ENCODE measurements around the gene MCRIP1. TPM values are rescaled to one million over a fixed set of nuclear protein-coding genes. Genes with fewer than 3 reads are reported as not detected.

The MCRIP1 gene
- total and polyA plus RNA-seq, 2 of the 13 experiments (the other 11 are each of a cell fraction or from before 2014, with no cell fraction given): 79.7 to 84.9 TPM

GRCh38 chr17:81840826-81841778 lies 8.0 kb upstream of the MCRIP1 start (continued):
- TF ChIP-seq, protein P1, sequence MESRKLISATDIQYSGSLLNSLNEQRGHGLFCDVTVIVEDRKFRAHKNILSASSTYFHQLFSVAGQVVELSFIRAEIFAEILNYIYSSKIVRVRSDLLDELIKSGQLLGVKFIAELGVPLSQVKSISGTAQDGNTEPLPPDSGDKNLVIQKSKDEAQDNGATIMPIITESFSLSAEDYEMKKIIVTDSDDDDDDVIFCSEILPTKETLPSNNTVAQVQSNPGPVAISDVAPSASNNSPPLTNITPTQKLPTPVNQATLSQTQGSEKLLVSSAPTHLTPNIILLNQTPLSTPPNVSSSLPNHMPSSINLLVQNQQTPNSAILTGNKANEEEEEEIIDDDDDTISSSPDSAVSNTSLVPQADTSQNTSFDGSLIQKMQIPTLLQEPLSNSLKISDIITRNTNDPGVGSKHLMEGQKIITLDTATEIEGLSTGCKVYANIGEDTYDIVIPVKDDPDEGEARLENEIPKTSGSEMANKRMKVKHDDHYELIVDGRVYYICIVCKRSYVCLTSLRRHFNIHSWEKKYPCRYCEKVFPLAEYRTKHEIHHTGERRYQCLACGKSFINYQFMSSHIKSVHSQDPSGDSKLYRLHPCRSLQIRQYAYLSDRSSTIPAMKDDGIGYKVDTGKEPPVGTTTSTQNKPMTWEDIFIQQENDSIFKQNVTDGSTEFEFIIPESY (CRISPR knock-in tag; IDR thresholded peaks at IDR 0.05): peak; percentile 89; the same call in 1 of the 2 replicates
- TF ChIP-seq ZNF337 (CRISPR knock-in tag; IDR thresholded peaks at IDR 0.05; ENCODE audit: borderline replicate concordance, low read depth) (no peak), ZNF44 (CRISPR knock-in tag; IDR thresholded peaks at IDR 0.05) (no peak), HNRNPH1 (optimal IDR thresholded peaks at IDR 0.05; ENCODE audit: low read depth, low read length) (no peak), ZSCAN9 (CRISPR knock-in tag; IDR thresholded peaks at IDR 0.05; ENCODE audit: borderline replicate concordance) (no peak), HNRNPK (IDR thresholded peaks at IDR 0.05; ENCODE audit: low read depth, low read length, poor library complexity, severe bottlenecking) (no peak), MTA3 (CRISPR knock-in tag; IDR thresholded peaks at IDR 0.05) (no peak), HDAC1 (CRISPR knock-in tag; IDR thresholded peaks at IDR 0.05) (0 out of 2 replicates have a peak, but pooled peaks have one; percentile 14), HOXD1 (CRISPR knock-in tag; IDR thresholded peaks at IDR 0.05) (no peak), KIAA2018 (CRISPR knock-in tag; IDR thresholded peaks at IDR 0.05; ENCODE audit: borderline replicate concordance) (no peak), HMGXB4 (CRISPR knock-in tag; IDR thresholded peaks at IDR 0.05; ENCODE audit: borderline replicate concordance in 1 of 2, low read depth in 1 of 2) (no peak; a peak in 1 of 4 replicates)
- TF ChIP-seq, protein P2, sequence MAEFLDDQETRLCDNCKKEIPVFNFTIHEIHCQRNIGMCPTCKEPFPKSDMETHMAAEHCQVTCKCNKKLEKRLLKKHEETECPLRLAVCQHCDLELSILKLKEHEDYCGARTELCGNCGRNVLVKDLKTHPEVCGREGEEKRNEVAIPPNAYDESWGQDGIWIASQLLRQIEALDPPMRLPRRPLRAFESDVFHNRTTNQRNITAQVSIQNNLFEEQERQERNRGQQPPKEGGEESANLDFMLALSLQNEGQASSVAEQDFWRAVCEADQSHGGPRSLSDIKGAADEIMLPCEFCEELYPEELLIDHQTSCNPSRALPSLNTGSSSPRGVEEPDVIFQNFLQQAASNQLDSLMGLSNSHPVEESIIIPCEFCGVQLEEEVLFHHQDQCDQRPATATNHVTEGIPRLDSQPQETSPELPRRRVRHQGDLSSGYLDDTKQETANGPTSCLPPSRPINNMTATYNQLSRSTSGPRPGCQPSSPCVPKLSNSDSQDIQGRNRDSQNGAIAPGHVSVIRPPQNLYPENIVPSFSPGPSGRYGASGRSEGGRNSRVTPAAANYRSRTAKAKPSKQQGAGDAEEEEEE (CRISPR knock-in tag; IDR thresholded peaks at IDR 0.05; ENCODE audit: borderline replicate concordance): no peak
